NB4 (cell line): ENCODE data around the gene SPACDR.

ENCODE experiments used
- CTCF ChIP-seq: IDR thresholded peaks from one replicate; pipeline ENCODE4 v1.5.1; 2012; ENCODE audit warnings: low read depth, low read length
- MYC ChIP-seq: IDR thresholded peaks from 2 replicates; pipeline ENCODE4 v1.6.1; 2011; ENCODE audit warnings: low read depth, low read length
- POLR2A ChIP-seq: IDR thresholded peaks from 2 replicates; pipeline ENCODE4 v1.6.1; 2011; ENCODE audit warnings: mild to moderate bottlenecking; ENCODE audit not compliant: insufficient read length; ENCODE audit errors: extremely low read depth

- TF ChIP-seq CTCF (no peak), POLR2A (no peak), MYC (no peak)
Observed at GRCh38 chr7:100489121-100489520, 25.1 kb upstream of the SPACDR start.
